Fibroblast of peridontal ligament (primary cell): ENCODE data around the gene EPHA3.

Source experiments
- DNase-seq: peaks from one replicate; pipeline ENCODE4 v3.0.0-alpha.2; 2010; ENCODE audit errors: extremely low read depth

The EPHA3 gene

DNA sequence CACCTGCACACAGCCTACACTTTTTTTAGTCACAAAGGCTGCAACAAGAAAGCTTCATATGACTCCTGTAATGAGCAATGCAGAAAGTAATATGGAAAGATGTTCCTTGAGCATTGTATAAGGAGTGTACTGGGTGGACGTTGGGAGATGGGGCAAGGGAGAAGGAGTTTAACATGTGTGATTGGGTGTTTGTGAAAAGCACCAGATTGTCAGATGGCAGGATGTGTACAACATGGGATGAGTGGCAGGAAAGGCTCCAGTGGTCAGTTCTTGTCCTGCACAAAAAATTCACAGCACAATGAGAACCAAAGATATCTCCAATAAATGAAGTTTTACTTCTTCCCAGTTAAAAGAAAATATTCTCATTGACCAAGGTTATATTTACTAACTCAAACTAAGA lies 255.1 kb downstream of the EPHA3 start:
- DNase-seq: no peak

DNA sequence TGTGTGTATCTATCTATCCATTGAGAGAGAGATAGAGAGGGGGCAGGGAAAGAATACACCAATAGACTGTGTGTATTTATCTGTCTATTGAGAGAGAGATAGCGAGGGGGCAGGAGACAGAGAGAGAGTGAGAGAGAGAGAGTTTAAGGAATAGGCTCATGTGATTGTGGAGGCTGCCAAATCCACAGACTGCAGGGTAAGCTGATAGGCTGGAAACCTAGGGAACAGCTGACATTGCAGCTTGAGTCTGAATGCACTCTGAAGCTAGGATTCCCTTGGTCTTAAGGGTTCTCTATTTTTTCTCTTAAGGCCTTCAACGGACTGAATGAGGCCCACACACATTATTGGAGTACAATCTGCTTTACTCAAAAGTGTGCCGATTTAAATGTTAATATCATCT lies 255.8 kb downstream of the EPHA3 start:
- DNase-seq: no peak

DNA sequence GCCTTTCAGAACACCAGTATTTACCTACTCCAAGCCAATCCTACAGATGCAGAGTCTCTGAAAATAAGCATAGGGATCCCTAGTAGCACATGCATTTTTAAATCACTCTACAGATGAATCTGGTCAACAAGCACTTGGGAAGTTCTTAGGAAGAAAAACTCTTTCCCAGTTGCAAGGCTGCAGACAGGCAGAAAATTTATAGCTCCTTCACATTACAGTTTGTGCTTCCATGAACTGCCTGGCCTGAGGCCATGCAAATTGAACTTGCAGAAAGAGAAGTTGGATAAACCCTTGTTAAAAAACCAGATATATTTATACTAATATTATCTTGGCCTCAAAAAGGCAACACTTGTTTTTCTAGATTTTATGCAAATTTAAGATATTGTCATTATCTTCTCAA lies 256.9 kb downstream of the EPHA3 start:
- DNase-seq: no peak

DNA sequence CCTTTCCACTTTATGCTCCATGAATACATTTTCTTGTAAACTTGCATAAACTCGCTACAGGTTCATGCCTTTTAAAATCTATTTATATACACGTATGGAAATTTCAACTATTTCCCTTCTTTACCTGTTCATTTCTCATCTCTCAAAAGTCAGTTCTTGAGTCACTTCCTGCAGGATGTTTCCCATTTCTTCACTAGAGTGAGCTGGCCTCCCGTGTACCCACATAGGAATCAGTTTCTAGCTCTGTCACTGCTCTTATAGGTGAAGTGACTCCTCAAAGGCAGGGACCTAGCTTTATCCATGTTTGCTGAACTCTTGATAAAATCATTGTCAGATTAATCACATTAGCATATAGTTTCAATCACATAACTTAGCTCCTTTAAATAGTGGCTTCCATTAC lies 259.7 kb downstream of the EPHA3 start:
- DNase-seq: no peak

DNA sequence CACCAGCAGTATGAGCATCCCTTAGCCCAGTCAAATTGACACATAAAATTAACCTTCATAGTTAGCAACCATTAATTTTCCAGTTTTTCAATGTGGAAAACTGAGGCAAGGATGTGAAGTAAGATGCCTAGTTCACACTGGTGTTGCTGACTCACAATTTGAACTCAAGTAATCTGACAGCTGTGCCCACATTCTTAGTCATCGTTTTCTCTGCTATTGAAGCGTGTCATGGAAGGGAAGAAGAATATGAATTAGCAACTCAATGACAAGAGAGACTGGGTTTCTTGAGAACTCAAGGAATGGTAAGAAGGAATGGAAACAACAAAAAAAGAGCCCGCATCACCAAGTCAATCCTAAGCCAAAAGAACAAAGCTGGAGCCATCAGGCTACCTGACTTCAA lies 261.4 kb downstream of the EPHA3 start:
- no peak for DNase-seq

DNA sequence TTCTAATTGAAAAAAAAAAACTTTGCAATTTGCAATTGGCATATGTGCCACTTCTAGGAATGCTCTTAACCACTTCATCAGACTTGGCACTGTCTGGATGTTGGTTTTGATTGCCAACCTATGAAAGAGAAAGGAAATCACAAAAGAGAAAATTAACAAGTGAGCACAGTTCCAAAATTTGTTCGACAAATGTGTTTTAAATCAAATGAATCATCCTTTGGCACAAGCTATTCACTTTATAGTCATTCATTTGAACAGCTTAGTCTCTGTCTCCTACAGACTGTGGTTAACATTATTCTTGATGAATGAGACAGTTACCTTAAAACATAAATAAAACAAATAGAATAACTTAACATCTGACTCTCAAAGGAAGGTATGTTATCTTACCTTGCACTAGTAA lies 265.0 kb downstream of the EPHA3 start:
- DNase-seq: peak; percentile 84

DNA sequence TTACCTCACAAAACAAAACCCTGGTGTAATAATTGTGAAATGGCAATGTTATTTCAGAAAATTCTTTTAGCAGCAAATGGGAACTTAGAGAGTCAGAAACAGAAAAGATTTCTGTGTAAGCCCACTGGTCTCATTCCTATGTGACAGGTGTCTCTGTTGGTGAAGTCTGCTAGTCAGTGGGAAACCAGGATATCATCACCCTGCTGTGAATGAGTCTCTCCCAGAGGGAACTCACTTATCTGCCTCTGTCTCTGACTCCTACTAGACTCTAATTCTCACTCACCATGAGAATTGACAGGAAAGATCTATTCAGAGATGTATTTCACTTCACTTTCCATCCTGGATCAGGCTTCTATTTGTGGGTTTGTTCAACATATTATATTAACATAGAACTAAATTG lies 266.0 kb downstream of the EPHA3 start:
- DNase-seq: no peak

DNA sequence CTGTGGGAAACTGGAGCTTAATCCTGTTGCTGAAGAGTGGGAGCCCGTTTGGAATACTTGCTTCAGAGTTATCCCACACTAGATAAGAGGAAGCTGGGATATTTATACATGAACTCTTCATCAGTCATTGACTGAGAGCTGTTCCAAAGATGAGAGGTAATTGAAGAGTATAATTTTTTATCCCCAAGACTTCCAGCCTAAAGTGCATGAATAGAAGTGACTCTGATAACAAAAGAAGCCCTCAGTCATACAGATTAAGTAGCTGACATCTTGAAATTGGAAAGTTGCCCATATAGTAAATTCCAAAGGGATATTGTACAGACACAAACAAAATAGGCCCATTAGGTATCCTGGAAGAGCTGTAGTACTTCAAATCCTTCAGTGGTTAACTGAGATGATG lies 268.0 kb downstream of the EPHA3 start:
- DNase-seq: no peak

DNA sequence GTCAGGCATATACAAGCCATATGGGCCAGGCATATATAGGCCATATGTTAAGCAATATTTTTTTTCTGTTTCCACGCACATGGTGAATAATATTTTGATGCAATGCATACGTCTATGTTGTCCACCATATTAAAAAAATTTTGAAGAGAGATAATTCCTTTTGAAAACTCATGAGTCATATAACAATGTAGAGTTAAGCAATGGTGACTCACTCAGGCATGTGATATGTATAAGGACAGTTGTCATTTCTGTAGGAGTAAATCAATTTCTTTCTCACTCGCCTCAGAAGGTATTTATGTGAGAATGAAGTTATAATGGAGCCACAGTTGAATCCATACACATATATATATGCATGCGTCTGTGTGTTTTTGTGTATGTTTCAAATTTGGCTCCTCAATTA lies 272.6 kb downstream of the EPHA3 start:
- peak; percentile 53 for DNase-seq

DNA sequence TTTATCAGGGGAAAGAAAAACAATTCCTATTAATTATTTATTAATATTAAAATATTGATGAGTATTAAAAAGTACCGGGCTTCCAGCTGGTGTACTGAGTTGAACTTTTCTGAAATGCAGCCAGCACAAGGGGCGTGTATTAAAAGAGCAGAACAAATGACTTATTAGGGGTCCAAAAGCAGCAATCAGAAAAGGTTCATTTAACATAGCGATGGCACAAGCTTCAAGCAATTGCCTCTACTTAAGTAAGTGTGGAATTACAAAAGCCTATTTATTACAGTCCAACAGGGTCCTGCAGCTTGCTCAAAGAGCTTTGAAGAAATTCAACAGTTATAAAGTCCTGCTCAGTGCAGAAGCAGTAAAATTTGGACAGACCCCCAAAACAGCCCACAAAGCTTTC lies 285.6 kb downstream of the EPHA3 start:
- no peak for DNase-seq

DNA sequence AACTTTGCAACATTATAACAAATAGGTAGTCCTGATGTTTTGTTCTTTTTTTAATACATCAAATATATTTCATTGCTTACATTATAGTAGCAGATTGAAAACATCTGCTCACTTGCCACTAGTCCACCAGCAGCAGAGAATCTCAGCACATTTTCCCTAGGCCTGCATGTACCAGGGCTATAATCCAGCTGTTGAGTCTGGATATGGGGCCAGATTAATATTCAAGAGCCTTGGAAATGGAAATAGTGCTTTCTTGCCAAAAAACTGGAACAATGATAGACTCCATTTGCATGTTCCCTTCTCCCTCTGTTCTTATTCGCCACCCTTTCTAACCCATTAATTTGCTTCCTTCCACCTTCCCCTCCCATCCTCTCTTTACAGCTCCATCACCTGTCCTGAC lies 288.0 kb downstream of the EPHA3 start:
- no peak for DNase-seq

DNA sequence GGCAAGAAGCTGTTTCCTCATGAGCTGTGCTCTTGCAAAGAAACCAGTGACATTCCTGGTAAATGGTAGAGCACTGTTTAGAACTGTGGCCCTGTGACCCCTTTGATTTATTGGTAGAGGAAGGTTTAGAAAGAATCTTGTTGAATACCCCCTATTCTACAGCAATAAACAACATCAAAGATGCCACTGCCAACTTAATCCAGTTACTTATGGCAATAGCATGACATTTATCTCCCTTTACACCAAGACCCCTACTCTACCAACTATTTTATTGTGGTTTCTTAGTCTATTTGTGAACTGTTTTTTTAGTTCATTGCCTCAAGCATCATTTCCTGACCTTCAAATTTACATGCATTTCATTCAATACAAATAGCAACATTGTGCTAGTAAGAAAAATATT lies 288.6 kb downstream of the EPHA3 start:
- DNase-seq: no peak

DNA sequence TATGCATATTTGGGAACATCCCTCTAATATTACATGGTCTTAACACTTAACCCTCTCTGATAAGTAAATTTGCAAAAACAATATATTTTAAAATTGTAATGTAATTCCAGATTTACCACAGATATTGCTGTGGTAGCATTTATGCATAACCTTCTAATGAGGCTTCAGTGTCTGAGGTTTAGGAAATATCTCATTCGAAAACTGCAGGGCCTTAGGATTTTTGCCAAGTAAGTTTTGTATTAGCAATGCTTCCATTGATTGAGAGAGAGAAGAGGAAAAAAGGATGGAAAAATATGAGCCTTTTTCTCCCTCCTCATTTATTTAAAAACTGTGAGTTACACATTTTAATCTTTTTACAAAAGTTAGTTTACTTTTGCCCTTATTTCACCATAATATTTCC lies 294.6 kb downstream of the EPHA3 start:
- DNase-seq: no peak

DNA sequence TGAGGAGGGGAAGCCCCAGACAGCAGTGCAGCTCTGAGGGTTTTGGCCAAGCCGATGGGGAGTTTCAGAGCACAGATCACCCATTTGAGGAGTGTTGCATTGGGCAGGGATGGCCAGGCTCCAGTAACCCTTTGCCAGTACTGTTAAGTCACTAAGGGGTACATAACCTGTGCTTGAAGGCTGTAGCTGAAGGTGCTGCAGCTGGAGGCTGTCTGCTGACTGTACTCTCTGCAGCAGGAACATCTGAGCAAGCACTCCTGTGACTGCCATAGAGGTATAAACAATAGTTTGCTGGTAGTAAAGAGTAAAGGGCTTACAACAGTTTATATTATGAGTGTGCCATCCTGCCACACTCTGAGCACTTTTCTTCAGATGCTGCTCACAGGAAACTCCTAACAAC lies 297.8 kb downstream of the EPHA3 start:
- DNase-seq: no peak

DNA sequence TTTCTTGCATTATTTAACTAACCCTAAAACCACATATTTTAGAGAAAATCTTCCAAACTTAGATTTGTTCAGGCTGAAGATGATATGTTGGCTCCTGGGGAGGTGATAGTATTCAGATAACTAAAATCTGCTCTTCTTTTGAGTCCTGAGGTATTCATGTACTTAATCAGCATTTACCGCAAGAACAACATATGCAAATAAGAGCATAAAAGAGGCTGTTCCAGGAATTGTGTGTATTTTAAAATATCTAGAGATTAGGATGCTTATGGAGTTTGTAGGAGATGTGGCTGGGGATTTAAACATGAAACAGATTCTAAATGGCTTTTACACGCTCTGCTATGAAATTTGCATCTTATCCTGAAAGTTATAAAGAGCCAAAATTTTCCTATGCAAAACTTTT lies 298.2 kb downstream of the EPHA3 start:
- DNase-seq: no peak

DNA sequence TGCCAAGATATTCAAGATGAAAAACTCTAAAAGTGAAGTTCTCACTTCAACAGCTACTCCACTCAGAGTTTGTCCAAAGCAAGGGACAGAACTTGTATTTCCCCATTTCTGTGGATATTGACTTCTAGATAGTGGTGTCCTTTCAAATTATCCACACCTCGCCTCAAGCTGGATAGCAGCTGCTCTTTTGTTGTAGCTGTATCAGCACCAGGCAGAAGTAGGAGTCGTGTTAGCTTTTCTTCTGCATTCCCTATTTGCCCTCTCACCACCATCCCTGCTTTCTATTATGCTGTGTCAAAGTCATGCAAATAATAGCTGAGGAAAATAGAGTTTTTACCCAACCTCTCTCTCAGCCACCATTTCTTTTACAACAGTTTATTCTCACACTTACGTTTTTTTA lies 303.8 kb downstream of the EPHA3 start:
- DNase-seq: no peak

DNA sequence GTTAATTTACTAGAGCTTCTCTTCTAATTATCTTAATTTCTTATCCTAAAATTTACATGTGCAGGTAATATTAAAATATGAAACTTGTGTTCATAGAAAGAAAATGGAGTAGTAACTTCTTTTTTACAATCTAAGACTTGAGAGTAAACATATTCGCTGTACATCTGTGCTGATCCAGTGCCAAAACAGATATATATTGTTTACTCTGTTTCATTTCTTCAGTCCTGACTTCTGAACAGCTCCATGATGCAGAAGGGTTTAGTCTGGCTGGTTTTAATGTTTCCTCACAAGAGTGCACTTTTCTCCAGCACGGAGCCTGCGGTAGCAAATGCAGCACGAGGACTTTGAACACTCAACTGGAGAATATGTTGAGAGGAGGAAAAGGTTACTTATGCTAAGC lies 306.8 kb downstream of the EPHA3 start:
- no peak for DNase-seq

DNA sequence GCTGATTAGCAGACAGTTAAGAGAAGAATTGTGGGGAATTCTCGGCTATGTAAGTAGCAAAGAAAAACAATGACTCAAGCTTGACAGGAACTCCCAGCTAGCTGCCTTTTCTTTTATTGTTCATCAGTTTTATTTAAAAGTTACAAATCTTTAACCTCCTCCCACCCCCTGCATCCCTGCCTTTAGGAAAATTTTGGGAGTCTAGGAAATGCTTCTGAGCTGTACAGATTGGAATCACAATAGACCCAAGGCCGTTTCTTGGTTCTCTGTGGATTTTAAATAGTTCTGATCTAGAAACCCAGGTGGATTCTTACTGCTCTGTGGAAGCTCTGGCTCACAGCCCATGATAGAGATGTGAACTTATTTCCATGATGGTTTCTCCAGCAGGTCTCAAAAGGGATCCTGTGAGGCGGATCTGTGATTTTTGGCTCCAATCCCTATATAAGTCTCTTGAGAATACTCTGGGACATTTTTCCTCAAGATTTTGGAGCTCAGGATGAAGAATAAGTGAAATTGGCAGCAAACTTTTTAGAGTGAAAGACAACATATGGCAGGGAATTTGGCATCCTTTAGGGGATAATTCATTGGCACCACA lies 312.3 kb downstream of the EPHA3 start:
- no peak for DNase-seq

DNA sequence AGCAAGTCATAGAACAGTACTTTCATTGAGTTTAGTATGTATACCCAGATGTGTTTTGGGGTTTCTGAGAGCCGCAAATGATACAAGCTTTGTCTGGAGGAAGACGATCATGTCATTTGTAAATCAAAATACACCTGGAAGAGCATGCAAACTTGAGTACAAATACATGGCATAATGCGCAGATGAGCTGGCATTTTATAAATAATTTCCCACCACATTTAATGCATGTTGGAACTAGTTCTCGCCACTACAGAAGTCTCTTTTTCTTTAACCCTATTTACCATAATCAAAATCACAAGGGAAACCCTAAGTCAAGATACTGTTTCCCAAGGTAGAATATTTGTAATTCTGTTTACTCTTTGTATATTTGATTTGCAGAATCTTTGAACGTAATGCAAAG lies 318.6 kb downstream of the EPHA3 start:
- no peak for DNase-seq

DNA sequence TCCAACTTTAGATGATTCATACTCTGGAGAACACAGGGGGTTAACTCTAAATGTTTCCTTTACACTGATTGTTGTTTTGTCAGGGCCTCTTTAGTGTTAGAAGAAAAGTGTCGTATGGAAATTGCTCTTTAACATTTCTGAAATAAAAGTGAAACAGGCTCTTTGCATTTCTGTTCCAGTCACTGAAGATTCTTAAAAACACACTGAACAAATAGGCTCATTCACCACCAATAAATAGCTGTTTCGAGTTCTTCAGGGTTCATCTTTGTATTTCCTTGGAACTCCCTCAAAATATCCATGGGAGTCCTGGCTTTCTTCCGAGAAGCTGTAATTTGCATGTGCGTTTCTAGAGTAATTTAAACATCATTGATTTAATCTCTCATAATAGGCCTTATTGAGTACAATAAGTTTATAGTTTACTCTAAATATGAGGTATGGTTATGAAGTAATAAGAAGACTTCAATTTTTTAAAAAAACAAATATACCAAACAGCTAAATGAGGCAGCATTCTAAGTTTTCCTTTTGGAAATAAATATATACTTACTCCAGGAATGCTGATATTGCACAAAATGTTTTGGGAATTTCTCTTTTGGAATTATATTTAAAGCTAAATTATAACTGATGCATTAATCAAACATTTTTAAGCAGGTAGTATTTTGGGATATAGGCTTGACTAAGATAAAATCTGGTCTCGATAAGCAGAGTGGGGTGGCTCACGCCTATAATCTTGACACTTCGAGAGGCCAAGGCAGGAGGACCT lies 327.4 kb downstream of the EPHA3 start:
- no peak for DNase-seq

DNA sequence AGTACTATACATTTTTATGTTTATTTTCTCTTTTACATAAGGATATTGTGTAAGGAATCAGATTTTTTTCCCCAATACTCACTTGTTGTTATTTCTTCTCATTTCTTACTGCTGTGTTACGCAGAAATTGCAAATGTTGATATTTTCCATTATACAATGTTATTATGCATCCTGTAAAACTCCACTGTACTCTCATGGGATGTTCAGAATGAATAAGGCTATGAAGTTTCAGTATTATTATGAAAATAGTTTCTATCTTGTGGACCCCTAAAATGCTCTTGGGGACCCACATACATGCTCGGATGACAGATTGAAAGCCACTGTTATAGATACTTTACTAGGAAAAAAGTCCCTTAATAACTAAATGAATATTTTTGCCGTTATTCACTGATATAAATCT lies 329.4 kb downstream of the EPHA3 start:
- no peak for DNase-seq

DNA sequence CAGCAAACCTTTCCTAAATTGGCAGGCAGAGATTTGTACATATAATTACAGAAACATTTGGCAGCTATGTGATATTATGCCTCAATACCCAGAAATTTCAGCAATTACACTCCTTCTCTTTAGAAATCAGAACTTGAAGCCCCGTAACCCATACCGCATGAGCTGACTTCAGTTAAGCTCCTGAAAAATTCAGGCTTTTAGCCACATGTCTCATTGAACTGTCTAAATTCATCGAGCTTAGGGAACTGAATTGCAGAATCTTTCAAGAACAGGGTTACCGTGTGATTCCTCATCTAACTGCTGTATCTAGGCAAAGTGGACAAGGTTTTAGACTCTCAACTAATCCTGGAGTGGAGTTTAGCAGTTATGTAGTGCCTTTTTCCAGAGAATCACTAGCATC lies 333.0 kb downstream of the EPHA3 start:
- no peak for DNase-seq

DNA sequence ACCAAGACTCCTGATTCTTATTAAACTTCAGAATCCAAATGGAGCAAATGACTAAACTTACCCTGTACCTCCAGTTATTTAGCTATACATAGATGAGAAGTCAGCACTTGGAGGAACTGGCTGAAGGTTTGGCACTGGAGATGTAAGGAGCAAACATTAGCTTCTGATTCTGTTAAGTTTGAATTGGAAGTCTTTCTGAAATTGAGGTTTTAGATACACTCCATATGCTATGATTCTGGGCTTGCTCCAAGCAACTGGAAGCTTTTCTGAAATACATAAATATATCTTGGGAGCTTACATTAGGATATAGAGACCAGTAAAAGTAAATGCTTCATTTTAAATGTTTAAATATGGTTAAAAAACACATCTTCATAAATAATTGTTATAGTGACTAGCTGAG lies 333.7 kb downstream of the EPHA3 start:
- DNase-seq: no peak

DNA sequence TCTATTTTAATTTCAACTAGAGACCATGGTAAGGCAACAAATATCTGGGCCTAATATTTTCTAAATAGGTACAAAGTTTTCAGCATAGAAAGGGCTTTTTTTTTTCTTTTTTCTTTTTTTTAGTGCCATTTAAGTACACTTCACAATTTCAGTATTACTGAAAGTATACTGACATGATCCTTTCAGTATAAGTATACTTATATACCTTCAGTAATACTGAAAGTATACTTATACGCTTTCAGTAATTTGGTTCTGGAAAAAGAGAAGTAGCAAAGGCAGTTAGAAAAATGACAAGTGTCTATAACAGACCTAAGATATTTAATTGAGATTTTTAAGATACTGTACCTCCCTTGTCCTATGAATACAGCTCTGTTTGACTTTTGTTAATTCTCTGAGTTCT lies 339.2 kb downstream of the EPHA3 start:
- DNase-seq: no peak
